WERI-Rb-1 (cell line): ENCODE measurements around the gene ACER2.

Source experiments
- DNase-seq: peaks from one replicate; pipeline ENCODE4 v3.0.0-alpha.2; 2020
- H3K27ac ChIP-seq: fragments of 250-450 bp; sonication (Bioruptor Pico); 2 replicates; pipeline ENCODE4 v1.5.1; 2020; ENCODE audit warnings: mild to moderate bottlenecking, moderate library complexity
- H3K27me3 ChIP-seq: fragments of 250-450 bp; sonication (Bioruptor Pico); 2 replicates; pipeline ENCODE4 v1.5.1; 2021; ENCODE audit warnings: mild to moderate bottlenecking, low read depth, moderate library complexity; ENCODE audit not compliant: insufficient read depth, severe bottlenecking
- H3K36me3 ChIP-seq: fragments of 250-450 bp; sonication (Bioruptor Pico); 2 replicates; pipeline ENCODE4 v1.5.1; 2020; ENCODE audit warnings: mild to moderate bottlenecking, moderate library complexity
- H3K4me3 ChIP-seq: 2 replicates; pipeline ENCODE4 v1.5.1; 2011; ENCODE audit warnings: low read depth, mild to moderate bottlenecking, control low read depth, low read length
- H3K9me3 ChIP-seq: fragments of 250-450 bp; sonication (Bioruptor Pico); 2 replicates; pipeline ENCODE4 v1.5.1; 2021; ENCODE audit warnings: mild to moderate bottlenecking, moderate library complexity; ENCODE audit not compliant: severe bottlenecking
- TF ChIP-seq, protein P1 (sequence below): IDR thresholded peaks from 2 replicates; pipeline ENCODE4 v1.5.1; 2011; ENCODE audit warnings: low read depth, mild to moderate bottlenecking, control low read depth, inconsistent platforms, low read length

The ACER2 gene

GRCh38 chr9:19486803-19487202 lies 78.0 kb downstream of the ACER2 start:
- Histone ChIP-seq H3K9me3 (no peaks in the 10 kb centered on the region), H3K27ac (no peak overlapping the region)
- DNase-seq = no peak

DNA sequence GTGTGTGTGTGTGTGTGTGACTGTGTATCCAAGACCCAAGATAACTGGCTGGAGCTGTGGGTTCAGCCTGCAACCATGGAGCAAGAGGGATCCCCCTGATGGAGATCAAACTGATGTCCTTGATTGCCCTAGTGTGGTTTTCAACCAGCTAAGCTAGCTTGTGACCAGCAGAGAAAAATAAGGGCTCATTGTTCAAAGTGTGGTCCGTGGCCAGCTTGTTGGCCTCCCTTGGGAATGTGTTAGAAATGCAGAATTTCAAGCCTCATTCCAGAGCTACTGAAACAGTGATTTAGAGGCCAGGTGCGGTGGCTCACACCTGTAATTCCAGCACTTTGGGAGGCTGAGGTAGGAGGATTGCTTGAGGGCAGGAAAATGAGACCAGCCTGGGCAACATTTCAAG lies 79.9 kb downstream of the ACER2 start:
- no peak for DNase-seq
- H3K27me3 ChIP-seq = no peaks in the 10 kb centered on the region

More at GRCh38 chr9:19486803-19487202, 78.0 kb downstream of the ACER2 start:
- no peaks in the 10 kb centered on the region for H3K36me3 ChIP-seq
- H3K4me3 ChIP-seq = no peak overlapping the region
- TF ChIP-seq, protein P1, sequence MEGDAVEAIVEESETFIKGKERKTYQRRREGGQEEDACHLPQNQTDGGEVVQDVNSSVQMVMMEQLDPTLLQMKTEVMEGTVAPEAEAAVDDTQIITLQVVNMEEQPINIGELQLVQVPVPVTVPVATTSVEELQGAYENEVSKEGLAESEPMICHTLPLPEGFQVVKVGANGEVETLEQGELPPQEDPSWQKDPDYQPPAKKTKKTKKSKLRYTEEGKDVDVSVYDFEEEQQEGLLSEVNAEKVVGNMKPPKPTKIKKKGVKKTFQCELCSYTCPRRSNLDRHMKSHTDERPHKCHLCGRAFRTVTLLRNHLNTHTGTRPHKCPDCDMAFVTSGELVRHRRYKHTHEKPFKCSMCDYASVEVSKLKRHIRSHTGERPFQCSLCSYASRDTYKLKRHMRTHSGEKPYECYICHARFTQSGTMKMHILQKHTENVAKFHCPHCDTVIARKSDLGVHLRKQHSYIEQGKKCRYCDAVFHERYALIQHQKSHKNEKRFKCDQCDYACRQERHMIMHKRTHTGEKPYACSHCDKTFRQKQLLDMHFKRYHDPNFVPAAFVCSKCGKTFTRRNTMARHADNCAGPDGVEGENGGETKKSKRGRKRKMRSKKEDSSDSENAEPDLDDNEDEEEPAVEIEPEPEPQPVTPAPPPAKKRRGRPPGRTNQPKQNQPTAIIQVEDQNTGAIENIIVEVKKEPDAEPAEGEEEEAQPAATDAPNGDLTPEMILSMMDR = no peak
- H3K27me3 ChIP-seq = no peaks in the 10 kb centered on the region

DNA sequence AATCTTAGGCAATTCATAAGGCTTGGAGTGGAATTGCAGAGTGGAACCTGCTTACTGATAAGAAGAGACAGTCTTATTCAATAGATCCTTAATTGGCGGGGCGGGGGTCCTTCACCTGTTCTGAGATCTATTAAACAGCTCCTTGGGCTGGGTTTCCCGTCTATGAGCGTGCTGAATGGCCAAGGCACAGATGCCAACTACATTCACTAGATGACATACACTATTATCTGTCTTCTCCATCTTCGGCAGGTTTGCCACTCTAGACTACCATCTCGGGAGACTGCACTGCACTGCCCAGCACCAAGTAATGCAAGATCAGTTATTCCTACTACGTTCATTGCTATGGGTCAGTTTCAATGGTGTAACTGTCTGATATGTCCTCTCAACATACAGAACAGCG lies 81.5 kb downstream of the ACER2 start:
- no peaks in the 10 kb centered on the region for H3K36me3 ChIP-seq
- TF ChIP-seq, protein P1 = no peak
- DNase-seq = no peak

More for the DNA sequence above, 79.9 kb downstream of the ACER2 start:
- no peaks in the 10 kb centered on the region for H3K36me3 ChIP-seq
- H3K27ac ChIP-seq = no peak overlapping the region
- TF ChIP-seq, protein P1 = no peak
- H3K4me3 ChIP-seq = no peak overlapping the region
- H3K9me3 ChIP-seq = no peaks in the 10 kb centered on the region

DNA sequence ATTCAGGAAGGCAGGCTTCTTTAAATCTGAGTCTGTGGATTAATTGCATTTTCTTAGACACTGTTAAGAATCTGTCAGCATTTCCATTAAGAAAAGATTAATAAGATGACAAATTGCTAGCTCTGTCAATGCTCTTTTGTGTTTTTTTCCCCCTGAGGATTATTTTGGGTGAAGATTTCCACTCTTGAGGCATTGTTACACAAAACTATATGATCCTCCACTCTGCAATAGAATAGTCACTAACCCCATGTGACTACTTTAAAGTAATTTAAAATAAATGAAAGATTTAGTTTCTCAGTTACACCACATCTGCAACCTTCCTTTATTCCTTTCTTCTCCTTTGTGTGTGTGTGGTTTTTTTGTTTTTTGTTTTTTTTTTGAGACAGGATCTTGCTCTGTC lies 82.0 kb downstream of the ACER2 start:
- Histone ChIP-seq H3K27me3 (no peaks in the 10 kb centered on the region), H3K27ac (no peak overlapping the region), H3K9me3 (no peaks in the 10 kb centered on the region), H3K4me3 (no peak overlapping the region), H3K36me3 (no peaks in the 10 kb centered on the region)
- no peak for DNase-seq
- TF ChIP-seq, protein P1 = no peak

More for the DNA sequence above, 81.5 kb downstream of the ACER2 start:
- no peaks in the 10 kb centered on the region for H3K27me3 ChIP-seq
- no peaks in the 10 kb centered on the region for H3K9me3 ChIP-seq
- H3K27ac ChIP-seq = no peak overlapping the region
- H3K4me3 ChIP-seq = no peak overlapping the region

- no peak overlapping the region for H3K27ac ChIP-seq
- H3K4me3 ChIP-seq = peak overlapping the region; percentile 24
- no peaks in the 10 kb centered on the region for H3K27me3 ChIP-seq
- DNase-seq = no peak
- TF ChIP-seq, protein P1 = no peak
- H3K36me3 ChIP-seq = no peaks in the 10 kb centered on the region
- no peaks in the 10 kb centered on the region for H3K9me3 ChIP-seq
Observed at GRCh38 chr9:19492775-19493173, 84.0 kb downstream of the ACER2 start.

DNA sequence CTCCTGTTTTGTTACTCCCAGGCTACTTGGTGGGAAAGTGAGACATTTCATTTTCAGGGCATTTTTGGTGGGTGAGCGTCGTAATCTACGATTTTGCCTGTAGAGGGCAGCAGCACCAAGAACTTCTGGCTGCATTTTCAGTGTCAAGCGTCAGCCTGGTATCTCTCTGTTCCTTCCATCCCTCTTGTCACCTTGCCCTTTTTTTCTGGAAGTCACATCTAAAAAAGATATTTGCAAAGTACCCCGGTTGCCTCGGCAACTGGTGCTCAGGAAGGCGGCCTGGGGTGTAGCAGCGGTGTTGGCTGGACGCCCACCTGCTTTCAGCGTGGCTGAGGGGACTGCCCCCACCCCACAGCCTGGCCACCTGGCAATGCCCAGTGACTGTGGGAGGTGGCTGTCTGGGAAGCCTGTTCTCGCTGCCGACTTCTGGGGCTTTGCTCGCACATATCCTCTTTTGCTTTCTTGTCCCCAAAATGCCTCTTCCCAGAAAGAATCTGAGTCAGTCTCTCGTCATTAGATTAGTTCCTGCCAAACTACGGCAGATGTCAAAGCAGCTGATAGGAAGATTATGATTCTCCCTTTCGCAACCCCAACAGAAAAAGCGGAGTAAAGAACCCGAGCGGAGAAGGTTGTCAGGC lies 84.5 kb downstream of the ACER2 start:
- Histone ChIP-seq H3K9me3 (no peaks in the 10 kb centered on the region), H3K27ac (no peak overlapping the region), H3K27me3 (no peaks in the 10 kb centered on the region), H3K36me3 (no peaks in the 10 kb centered on the region), H3K4me3 (peak overlapping the region; percentile 24)
- DNase-seq = peak; percentile 50
- TF ChIP-seq, protein P1 = peak; percentile 84
